K562 (cell line): ENCODE results near the gene DNAAF8. TPM values are rescaled to one million over a fixed set of nuclear protein-coding genes. Genes with fewer than 3 reads are reported as not detected.

Source experiments
- ATAC-seq: fragments of 200-7000 bp; cut with Tn5 transposase; 3 replicates; pipeline ENCODE4 v1.9.1; 2020; ENCODE audit warnings: moderate library complexity
- BruUV-seq: library from RNA; stranded (reverse); fragments of 400-500 nt; replicated peaks from 2 replicates; lab custom pipeline; 2021; lab: Mats Ljungman, UMichigan
- CTCF ChIA-PET: fragments of 300-600 bp; formaldehyde crosslinking; extraction: SDS; loops from one replicate; lab custom pipeline; 2021; ENCODE audit warnings: low intra/inter-chr PET ratio; lab: Yijun Ruan, JAX
- POLR2A ChIA-PET: fragments of 300-600, 350-650 bp; sonication (Branson Sonifier 250); formaldehyde crosslinking; extraction: SDS; loops from one replicate; lab custom pipeline; 2021; ENCODE audit warnings: antibody characterized with exemption, inconsistent platforms; lab: Yijun Ruan, JAX
- DNase-seq, 4 experiments: peaks; one replicate each; pipeline versions ENCODE4 v3.0.0 to v3.0.0-alpha.2; 2011 to 2018; ENCODE audit warnings: low spot score in 3 of 4, mixed read lengths in 3 of 4; ENCODE audit errors: extremely low read depth in 1 of 4
- FAIRE-seq: peaks from 2 replicates; lab custom pipeline; 2011; peaks lifted over from hg19 to GRCh38; lab: Jason Lieb, UNC
- H2AFZ ChIP-seq: 2 replicates; pipeline ENCODE4 v1.6.0; 2011; ENCODE audit warnings: low read depth, low read length, control low read depth, inconsistent platforms
- H3K27ac ChIP-seq: fragments of 200-600 bp; 3 replicates; pipeline ENCODE4 v1.8.0; 2011; ENCODE audit warnings: low read depth, mild to moderate bottlenecking, control low read depth, inconsistent platforms, low read length, moderate library complexity, mixed read lengths; ENCODE audit errors: extremely low read depth
- H3K27me3 ChIP-seq, 2 experiments: fragments of 300-600 bp in 1 of 2; 2 replicates in 1 of 2; 3 replicates in 1 of 2; pipeline versions ENCODE4 v1.6.0 to v1.8.0; 2011; ENCODE audit warnings: inconsistent platforms in 2 of 2, low read length in 2 of 2, mild to moderate bottlenecking in 1 of 2, mixed read lengths in 1 of 2, moderate library complexity in 1 of 2; ENCODE audit not compliant: control insufficient read depth in 2 of 2, insufficient read depth in 2 of 2
- H3K36me3 ChIP-seq: fragments of 300-600 bp; 3 replicates; pipeline ENCODE4 v1.8.0; 2011; ENCODE audit warnings: mild to moderate bottlenecking, low read length, inconsistent platforms; ENCODE audit not compliant: control insufficient read depth, insufficient read depth
- H3K4me1 ChIP-seq, 2 experiments: fragments of 200-600 bp in 1 of 2; replicated peaks in 1 of 2; 2 replicates in 1 of 2; 3 replicates in 1 of 2; pipeline versions ENCODE4 v1.5.1 to v1.8.0; 2011; ENCODE audit warnings: inconsistent platforms in 2 of 2, low read length in 2 of 2, mild to moderate bottlenecking in 1 of 2, mixed read lengths in 1 of 2, moderate library complexity in 1 of 2; ENCODE audit not compliant: control insufficient read depth in 2 of 2, insufficient read depth in 2 of 2
- H3K4me2 ChIP-seq: 2 replicates; pipeline ENCODE4 v1.6.1; 2011; ENCODE audit warnings: low read length, control low read depth, inconsistent platforms, mixed read lengths; ENCODE audit not compliant: insufficient read depth
- H3K4me3 ChIP-seq: fragments of 200-600 bp; sonication (generic), shearing (Covaris generic); 2 replicates; pipeline ENCODE4 v1.5.1; 2016; ENCODE audit warnings: control low read depth, inconsistent platforms
- H3K79me2 ChIP-seq: fragments of 200-600 bp; 3 replicates; pipeline ENCODE4 v1.8.0; 2011; ENCODE audit warnings: low read length, inconsistent platforms; ENCODE audit not compliant: control insufficient read depth, insufficient read depth
- H3K9ac ChIP-seq, 2 experiments: 2 replicates each; pipeline versions ENCODE4 v1.6.0 to v1.6.1; 2011; ENCODE audit warnings: low read depth in 2 of 2, low read length in 2 of 2, control low read depth in 1 of 2, inconsistent platforms in 1 of 2, mild to moderate bottlenecking in 1 of 2, mixed read lengths in 1 of 2; ENCODE audit not compliant: insufficient read depth in 1 of 2
- H3K9me1 ChIP-seq: one replicate; pipeline ENCODE4 v1.6.0; 2011; ENCODE audit warnings: inconsistent platforms, mild to moderate bottlenecking, low read length, moderate library complexity; ENCODE audit not compliant: control insufficient read depth, insufficient read depth
- H3K9me3 ChIP-seq: replicated peaks from 2 replicates; pipeline ENCODE4 v1.5.1; 2011; ENCODE audit warnings: low read depth, low read length, inconsistent platforms; ENCODE audit not compliant: control insufficient read depth, insufficient read depth
- H4K20me1 ChIP-seq: replicated peaks from 2 replicates; pipeline ENCODE4 v1.6.1; 2011; ENCODE audit warnings: low read length, inconsistent platforms, mixed read lengths; ENCODE audit not compliant: control insufficient read depth, insufficient read depth
- DEAF1 ChIP-seq: fragments of 450-650 bp; formaldehyde crosslinking; IDR thresholded peaks from 2 replicates; pipeline ENCODE4 v1.4.0; 2020; ENCODE audit warnings: mild to moderate bottlenecking, moderate library complexity
- HIVEP1 ChIP-seq: fragments of 250-450 bp; sonication (Bioruptor Pico); IDR thresholded peaks from 2 replicates; pipeline ENCODE4 v1.4.0; 2020; ENCODE audit warnings: mild to moderate bottlenecking
- KDM4B ChIP-seq, 2 experiments: fragments of 450-650 bp in 1 of 2; sonication (generic) in 1 of 2; IDR thresholded peaks; 2 replicates each; pipeline ENCODE4 v1.6.1; 2016 to 2017; ENCODE audit warnings: borderline replicate concordance in 2 of 2, antibody characterized with exemption in 1 of 2, low read depth in 1 of 2, mild to moderate bottlenecking in 1 of 2
- NFE2L1 ChIP-seq: fragments of 450-650 bp; IDR thresholded peaks from 2 replicates; pipeline ENCODE4 v1.6.1; 2016; ENCODE audit warnings: missing genetic modification characterization, low read depth, mild to moderate bottlenecking, missing compliant biosample characterization, moderate library complexity, borderline replicate concordance
- PML ChIP-seq: IDR thresholded peaks from 2 replicates; pipeline ENCODE4 v1.6.1; 2012; ENCODE audit warnings: low read length, inconsistent platforms
- ZKSCAN8 ChIP-seq: fragments of 200-800 bp; sonication (Bioruptor generic); IDR thresholded peaks from 2 replicates; pipeline ENCODE4 v1.6.1; 2016; ENCODE audit warnings: missing genetic modification characterization, missing compliant biosample characterization
- WGBS: fragments of 100-300 bp; shearing (Covaris generic); methylation state at CpG from one replicate; pipeline ENCODE4 v1.1.6; 2016; ENCODE audit warnings: low coverage, mixed read lengths; ENCODE audit not compliant: insufficient coverage; ENCODE audit errors: missing lambda C conversion rate; 5-methylcytosine and 5-hydroxymethylcytosine counted together
- in situ Hi-C: fragments of 300-500 bp; cut with MboI; formaldehyde crosslinking; loops from 4 replicates; pipeline ENCODE4 v1.15.0; 2018; ENCODE audit warnings: inconsistent platforms, mixed read lengths
- intact Hi-C: fragments of 100-400 bp; cut with micrococcal nuclease; formaldehyde crosslinking; loops from 2 replicates; pipeline ENCODE4 v1.14.2; 2022
- polyA plus RNA-seq, 8 experiments: library from polyadenylated mRNA; depleted of rRNA in 4 of 8; stranded (reverse) in 5 of 8; unstranded in 3 of 8; fragments of >200 nt; fragmentation: Nextera tagmentation in 2 of 8; fragmentation: Illumina TruSeq in 1 of 8; extraction: Ambion mirVana in 2 of 8; extraction: Trizol in 1 of 8; gene quantifications; 2 replicates each; pipeline versions ENCODE4 v1.2.1 to v1.2.3, GENCODE V29; 2011 to 2014; ENCODE audit warnings: inconsistent platforms in 1 of 8, missing spikeins in 1 of 8
- total RNA-seq, 7 experiments: library from RNA; depleted of rRNA in 6 of 7; stranded (reverse); fragments of >200 nt in 6 of 7; fragmentation: Illumina TruSeq in 2 of 7; extraction: Trizol in 2 of 7; gene quantifications; 2 replicates each; pipeline versions ENCODE4 v1.2.1 to v1.2.3, GENCODE V29; 2011 to 2021; ENCODE audit warnings: low replicate concordance in 1 of 7
- TF ChIP-seq, protein P1 (sequence below): fragments of 250-450 bp; sonication (Bioruptor Pico); IDR thresholded peaks from 2 replicates; pipeline ENCODE4 v1.8.0; 2022; ENCODE audit warnings: inconsistent platforms

DNAAF8 gene
- total and polyA plus RNA-seq, 9 of the 15 experiments (the other 6 are each of a cell fraction or from before 2014, with no cell fraction given), result 0.04 to 0.12 (median 0.10) TPM; not detected in 6

GRCh38 chr16:4778050-4778392 lies 43.7 kb downstream of the DNAAF8 start:
- WGBS, result 59% methylated on average over 5 of the region's 5 CpGs
- H3K4me1 ChIP-seq, result peaks cover 3 to 10% of the 10 kb centered on the region in 2 experiments; a peak in 3 of 5 replicates
- CTCF ChIA-PET, result no interaction called here
- H2AFZ ChIP-seq, result no peak overlapping the region
- in situ Hi-C loops (no loop called here), intact Hi-C loops (no loop called here)
- H3K9ac ChIP-seq, result no peak overlapping the region
- FAIRE-seq, result no peak
- no peaks in the 10 kb centered on the region for H3K36me3 ChIP-seq
- H3K27me3 ChIP-seq, result no peaks in the 10 kb centered on the region
- POLR2A ChIA-PET, result interaction anchor here (0.7 to 1.3 kb wide), 3 partner anchors 9 to 138 kb away, joined by 3 to 5 read pairs (median 4); no protein-coding TSS in a partner anchor
- TF ChIP-seq, protein P1, sequence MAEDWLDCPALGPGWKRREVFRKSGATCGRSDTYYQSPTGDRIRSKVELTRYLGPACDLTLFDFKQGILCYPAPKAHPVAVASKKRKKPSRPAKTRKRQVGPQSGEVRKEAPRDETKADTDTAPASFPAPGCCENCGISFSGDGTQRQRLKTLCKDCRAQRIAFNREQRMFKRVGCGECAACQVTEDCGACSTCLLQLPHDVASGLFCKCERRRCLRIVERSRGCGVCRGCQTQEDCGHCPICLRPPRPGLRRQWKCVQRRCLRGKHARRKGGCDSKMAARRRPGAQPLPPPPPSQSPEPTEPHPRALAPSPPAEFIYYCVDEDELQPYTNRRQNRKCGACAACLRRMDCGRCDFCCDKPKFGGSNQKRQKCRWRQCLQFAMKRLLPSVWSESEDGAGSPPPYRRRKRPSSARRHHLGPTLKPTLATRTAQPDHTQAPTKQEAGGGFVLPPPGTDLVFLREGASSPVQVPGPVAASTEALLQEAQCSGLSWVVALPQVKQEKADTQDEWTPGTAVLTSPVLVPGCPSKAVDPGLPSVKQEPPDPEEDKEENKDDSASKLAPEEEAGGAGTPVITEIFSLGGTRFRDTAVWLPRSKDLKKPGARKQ, result no peak
- TF ChIP-seq KDM4B (IDR thresholded peaks at IDR 0.05; ENCODE audit: borderline replicate concordance in 2 of 2, low read depth in 1 of 2) (no peak), HIVEP1 (no peak), PML (no peak), DEAF1 (CRISPR knock-in tag) (no peak), NFE2L1 (tag) (no peak), ZKSCAN8 (CRISPR knock-in tag) (peak; percentile 58; the same call in 1 of the 2 replicates)
- H3K4me2 ChIP-seq, result no peak overlapping the region
- BruUV-seq, result no TSS peak
- no peaks in the 10 kb centered on the region for H3K79me2 ChIP-seq
- H3K9me1 ChIP-seq, result no peaks in the 10 kb centered on the region
- ATAC-seq, result no peak
- DNase-seq, result no peak
- no peak overlapping the region for H3K27ac ChIP-seq
- H3K9me3 ChIP-seq, result no peaks in the 10 kb centered on the region
- H3K4me3 ChIP-seq, result no peak overlapping the region
- H4K20me1 ChIP-seq, result no peaks in the 10 kb centered on the region
